AG04450 (cell line): Measurements from ENCODE around the gene MBLAC1. TPM values are rescaled to one million over a fixed set of nuclear protein-coding genes. Genes with fewer than 3 reads are reported as not detected.
A peak's percentile ranks its signal among the peaks of the same experiment; 100 is the strongest.

Experiments used
- CTCF ChIA-PET: fragments of 300-600, 350-600 bp; formaldehyde crosslinking; extraction: SDS; loops from one replicate; lab custom pipeline; 2022; ENCODE audit warnings: antibody characterized with exemption, inconsistent platforms; lab: Charles Lee
- POLR2A ChIA-PET: fragments of 350-600 bp; formaldehyde crosslinking; extraction: SDS; loops from one replicate; lab custom pipeline; 2021; ENCODE audit warnings: antibody characterized with exemption, inconsistent platforms; lab: Yijun Ruan, JAX
- DNase-seq: peaks from one replicate; pipeline ENCODE4 v3.0.0-alpha.2; 2011; ENCODE audit warnings: low read depth, low spot score
- H3K27ac ChIP-seq: one replicate; pipeline ENCODE4 v1.5.1; 2012; ENCODE audit warnings: low read depth, low read length, control low read depth
- H3K27me3 ChIP-seq: one replicate; pipeline ENCODE4 v1.6.0; 2012; ENCODE audit warnings: low read length; ENCODE audit not compliant: control insufficient read depth, insufficient read depth
- H3K4me3 ChIP-seq: 2 replicates; pipeline ENCODE4 v1.5.1; 2011; ENCODE audit warnings: mild to moderate bottlenecking, low read depth, low read length, control low read depth
- H3K9me3 ChIP-seq: 2 replicates; pipeline ENCODE4 v1.5.1; 2012; ENCODE audit warnings: low read length; ENCODE audit not compliant: control insufficient read depth, insufficient read depth
- polyA plus RNA-seq: library from polyadenylated mRNA; depleted of rRNA; stranded (reverse); fragments of >200 nt; gene quantifications from 2 replicates; pipeline ENCODE4 v1.2.3, GENCODE V29; 2011
- TF ChIP-seq, protein P1 (sequence below): IDR thresholded peaks from 2 replicates; pipeline ENCODE4 v1.5.1; 2011; ENCODE audit warnings: low read depth, low read length, control low read depth, inconsistent platforms

MBLAC1 gene
- polyA plus RNA-seq, 1 experiment = 0.55 TPM

DNA sequence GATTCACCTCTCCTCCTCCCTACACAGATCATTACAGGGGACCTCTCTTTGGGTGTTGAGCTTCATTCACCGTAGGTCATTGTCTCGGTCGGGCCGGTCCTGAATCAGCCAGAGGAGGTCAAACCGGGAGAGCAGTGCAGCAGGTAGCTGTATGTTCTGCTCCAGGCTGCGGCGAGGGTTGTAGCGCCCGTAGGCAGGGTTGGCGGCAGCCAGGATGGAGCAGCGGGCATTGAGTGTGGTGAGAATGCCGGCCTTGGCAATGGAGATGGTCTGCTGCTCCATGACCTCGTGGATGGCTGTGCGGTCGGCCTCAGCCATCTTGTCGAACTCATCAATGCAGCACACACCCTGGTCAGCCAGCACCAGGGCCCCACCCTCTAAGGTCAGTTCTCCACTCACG lies 31.1 kb upstream of the MBLAC1 start:
- Histone ChIP-seq H3K9me3 (no peaks in the 10 kb centered on the region), H3K4me3 (no peak overlapping the region), H3K27ac (no peak overlapping the region), H3K27me3 (no peaks in the 10 kb centered on the region)
- ChIA-PET POLR2A (interaction anchor here (1.1 kb wide), 1 partner anchor 8 kb away, joined by 6 read pairs; no protein-coding TSS in a partner anchor), CTCF (no interaction called here)
- DNase-seq = no peak
- TF ChIP-seq, protein P1, sequence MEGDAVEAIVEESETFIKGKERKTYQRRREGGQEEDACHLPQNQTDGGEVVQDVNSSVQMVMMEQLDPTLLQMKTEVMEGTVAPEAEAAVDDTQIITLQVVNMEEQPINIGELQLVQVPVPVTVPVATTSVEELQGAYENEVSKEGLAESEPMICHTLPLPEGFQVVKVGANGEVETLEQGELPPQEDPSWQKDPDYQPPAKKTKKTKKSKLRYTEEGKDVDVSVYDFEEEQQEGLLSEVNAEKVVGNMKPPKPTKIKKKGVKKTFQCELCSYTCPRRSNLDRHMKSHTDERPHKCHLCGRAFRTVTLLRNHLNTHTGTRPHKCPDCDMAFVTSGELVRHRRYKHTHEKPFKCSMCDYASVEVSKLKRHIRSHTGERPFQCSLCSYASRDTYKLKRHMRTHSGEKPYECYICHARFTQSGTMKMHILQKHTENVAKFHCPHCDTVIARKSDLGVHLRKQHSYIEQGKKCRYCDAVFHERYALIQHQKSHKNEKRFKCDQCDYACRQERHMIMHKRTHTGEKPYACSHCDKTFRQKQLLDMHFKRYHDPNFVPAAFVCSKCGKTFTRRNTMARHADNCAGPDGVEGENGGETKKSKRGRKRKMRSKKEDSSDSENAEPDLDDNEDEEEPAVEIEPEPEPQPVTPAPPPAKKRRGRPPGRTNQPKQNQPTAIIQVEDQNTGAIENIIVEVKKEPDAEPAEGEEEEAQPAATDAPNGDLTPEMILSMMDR = no peak

DNA sequence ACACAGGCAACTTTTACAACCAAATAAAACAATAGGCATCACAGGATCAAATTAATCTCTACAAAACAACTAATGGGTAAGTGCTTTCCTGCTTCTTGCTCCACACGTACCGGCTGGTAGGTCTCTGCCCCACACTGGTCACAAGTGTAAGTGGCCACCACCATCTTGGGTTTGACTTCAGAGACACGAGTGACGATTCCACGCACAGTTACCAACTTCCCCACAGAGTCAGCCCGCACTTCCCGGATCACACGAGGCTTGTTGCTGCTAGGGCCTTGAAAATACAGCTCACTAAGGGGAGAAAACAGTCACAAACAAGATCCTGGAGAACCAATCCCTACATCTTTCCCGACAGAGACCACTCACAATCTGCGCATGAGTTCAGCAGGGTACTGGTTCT lies 27.9 kb upstream of the MBLAC1 start:
- ChIA-PET POLR2A (interaction anchor here (4.8 kb wide), 1 partner anchor 10 kb away, joined by 67 read pairs; the partner anchor contains the start of gene COPS6), CTCF (no interaction called here)
- Histone ChIP-seq H3K27me3 (no peaks in the 10 kb centered on the region), H3K4me3 (peak overlapping the region; percentile 17; the same call in 1 of the 2 replicates), H3K9me3 (peaks cover 2% of the 10 kb centered on the region; the same call in 1 of the 2 replicates), H3K27ac (no peak overlapping the region)
- no peak for DNase-seq
- TF ChIP-seq, protein P1 = no peak

DNA sequence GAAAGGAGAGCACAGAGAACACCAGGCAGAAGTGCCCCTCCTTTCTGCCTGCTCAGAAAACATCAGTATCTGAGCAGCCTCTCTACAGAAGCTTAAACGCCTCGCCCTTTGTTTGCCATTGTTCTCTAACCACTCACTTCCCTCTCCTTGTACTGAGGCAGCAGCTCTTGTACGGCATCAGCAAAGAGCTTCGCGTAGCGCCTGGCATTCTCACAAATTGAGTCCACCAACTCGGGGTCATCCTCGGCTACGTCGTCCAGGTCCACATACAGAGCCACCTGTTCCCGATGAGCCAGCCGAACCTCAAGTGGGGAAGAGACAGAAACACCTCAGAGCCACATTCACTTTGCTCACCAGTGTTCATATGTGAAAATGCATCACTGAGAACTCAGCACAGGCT lies 27.3 kb upstream of the MBLAC1 start:
- no peak overlapping the region for H3K27ac ChIP-seq
- no peak for DNase-seq
- POLR2A ChIA-PET = interaction anchor here (2.3 to 4.8 kb wide), 2 partner anchors 10 to 27 kb away, joined by 12 to 67 read pairs; partner anchors contain the start of genes COPS6 and MBLAC1

DNA sequence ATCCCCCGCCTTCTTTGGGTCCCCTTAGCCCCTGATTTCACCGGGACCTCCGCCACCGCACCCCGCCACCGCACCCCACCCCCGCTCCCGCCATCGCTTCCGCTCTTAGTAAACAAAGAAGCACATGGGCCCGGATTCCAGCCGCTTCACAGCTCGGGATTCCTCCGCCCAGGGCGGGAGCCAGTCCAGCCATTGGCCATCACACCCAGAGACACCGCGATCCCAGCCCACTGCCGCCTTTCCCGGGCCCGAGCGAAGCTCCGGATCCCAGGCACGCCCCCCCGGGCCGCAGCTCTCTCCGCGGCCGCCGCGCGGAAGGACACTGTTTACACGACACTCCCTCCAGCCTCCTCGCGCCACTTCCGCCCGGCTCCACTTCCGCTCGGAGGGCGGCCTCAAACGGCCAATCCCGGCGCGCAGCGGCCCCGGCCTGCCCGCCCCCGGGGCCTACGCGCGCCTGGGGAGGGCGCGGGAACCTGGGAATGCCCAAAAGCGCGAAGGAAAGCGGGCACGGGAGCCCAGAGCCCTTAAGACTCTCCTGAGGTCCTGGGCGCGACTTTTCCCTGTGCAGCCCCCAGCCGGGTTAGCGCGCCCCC lies 26.2 kb upstream of the MBLAC1 start:
- peaks cover 2% of the 10 kb centered on the region; the same call in 1 of the 2 replicates for H3K9me3 ChIP-seq
- H3K27ac ChIP-seq = peak overlapping the region; percentile 65
- DNase-seq = peak; percentile 97
- H3K27me3 ChIP-seq = no peaks in the 10 kb centered on the region
- ChIA-PET CTCF (interaction anchor here (1.3 to 2.4 kb wide), 3 partner anchors 18 to 187 kb away, joined by 3 to 13 read pairs (median 5); no protein-coding TSS in a partner anchor), POLR2A (interaction anchor here (0.6 to 4.8 kb wide), 9 partner anchors 12 to 328 kb away, joined by 3 to 67 read pairs (median 5); partner anchors contain the start of genes COPS6, MBLAC1 and ZCWPW1)
- TF ChIP-seq, protein P1 = no peak
- peak overlapping the region; percentile 77 for H3K4me3 ChIP-seq

More for the DNA sequence above, 27.3 kb upstream of the MBLAC1 start:
- Histone ChIP-seq H3K27me3 (no peaks in the 10 kb centered on the region), H3K9me3 (peaks cover 2% of the 10 kb centered on the region; the same call in 1 of the 2 replicates), H3K4me3 (peak overlapping the region; percentile 77)
- TF ChIP-seq, protein P1 = no peak
- CTCF ChIA-PET = no interaction called here
